ENCODE measurements around the gene FBXO10. TPM values are rescaled to one million over a fixed set of nuclear protein-coding genes. Genes with fewer than 3 reads are reported as not detected.

The FBXO10 gene
- total and polyA plus RNA-seq, 2 donors (not counting 1 experiment from before 2014, with no cell fraction given), result 7.6 to 12.2 TPM

DNA sequence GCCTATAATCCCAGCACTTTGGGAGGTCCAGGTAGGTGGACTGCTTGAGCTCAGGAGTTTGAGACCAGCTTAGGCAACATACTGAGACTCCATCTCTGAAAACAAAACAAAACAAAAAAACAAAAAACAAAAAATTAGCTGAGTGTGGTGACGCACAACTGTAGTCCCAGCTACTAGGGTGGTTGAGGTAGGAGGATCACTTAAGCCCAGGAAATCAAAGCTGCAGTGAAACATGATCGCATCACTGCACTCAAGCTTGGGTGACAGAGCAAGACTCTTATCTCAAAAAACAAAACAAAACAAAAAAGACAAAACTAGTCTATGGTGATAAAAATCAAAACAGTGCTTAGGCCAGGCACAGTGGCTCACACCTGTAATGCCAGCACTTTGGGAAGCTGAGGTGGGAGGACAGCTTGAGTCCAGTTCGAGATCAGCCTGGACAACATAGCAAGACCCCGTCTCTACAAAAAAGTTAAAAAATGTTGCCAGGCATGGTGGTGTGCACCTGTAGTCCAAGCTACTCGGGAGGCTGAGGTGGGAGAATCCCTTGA lies 28.8 kb downstream of the FBXO10 start:
- no peak overlapping the region for H3K4me2 ChIP-seq (ENCODE audit: extremely low read depth, insufficient read depth, low read length)
- no peaks in the 10 kb centered on the region for H3K36me3 ChIP-seq (ENCODE audit: control insufficient read depth, insufficient read depth, low read length)
- TF ChIP-seq, protein P1, sequence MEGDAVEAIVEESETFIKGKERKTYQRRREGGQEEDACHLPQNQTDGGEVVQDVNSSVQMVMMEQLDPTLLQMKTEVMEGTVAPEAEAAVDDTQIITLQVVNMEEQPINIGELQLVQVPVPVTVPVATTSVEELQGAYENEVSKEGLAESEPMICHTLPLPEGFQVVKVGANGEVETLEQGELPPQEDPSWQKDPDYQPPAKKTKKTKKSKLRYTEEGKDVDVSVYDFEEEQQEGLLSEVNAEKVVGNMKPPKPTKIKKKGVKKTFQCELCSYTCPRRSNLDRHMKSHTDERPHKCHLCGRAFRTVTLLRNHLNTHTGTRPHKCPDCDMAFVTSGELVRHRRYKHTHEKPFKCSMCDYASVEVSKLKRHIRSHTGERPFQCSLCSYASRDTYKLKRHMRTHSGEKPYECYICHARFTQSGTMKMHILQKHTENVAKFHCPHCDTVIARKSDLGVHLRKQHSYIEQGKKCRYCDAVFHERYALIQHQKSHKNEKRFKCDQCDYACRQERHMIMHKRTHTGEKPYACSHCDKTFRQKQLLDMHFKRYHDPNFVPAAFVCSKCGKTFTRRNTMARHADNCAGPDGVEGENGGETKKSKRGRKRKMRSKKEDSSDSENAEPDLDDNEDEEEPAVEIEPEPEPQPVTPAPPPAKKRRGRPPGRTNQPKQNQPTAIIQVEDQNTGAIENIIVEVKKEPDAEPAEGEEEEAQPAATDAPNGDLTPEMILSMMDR (conservative IDR thresholded peaks at IDR 0.05 in 1 of 2, IDR thresholded peaks at IDR 0.05 in 1 of 2; ENCODE audit: low read depth in 1 of 2, low read length in 2 of 2), result no peak
- no peak for TF ChIP-seq EZH2 (IDR thresholded peaks at IDR 0.05; ENCODE audit: low read length, missing control alignments)
- H3K4me3 ChIP-seq (replicated peaks in 1 of 4; ENCODE audit: control extremely low read depth in 1 of 4, insufficient read depth in 1 of 4, low read depth in 3 of 4, low read length in 4 of 4), result no peak overlapping the region
- H3K4me1 ChIP-seq (ENCODE audit: control insufficient read depth, extremely low read depth, insufficient read depth, low read length), result no peaks in the 10 kb centered on the region
- DNase-seq (ENCODE audit: low read depth in 2 of 2), result no peak
- H3K79me2 ChIP-seq (ENCODE audit: control insufficient read depth, insufficient read depth, low read length), result no peaks in the 10 kb centered on the region
- no peak overlapping the region for H3K9ac ChIP-seq (ENCODE audit: insufficient read depth, low read length)
- H4K20me1 ChIP-seq (ENCODE audit: control insufficient read depth, extremely low read depth, insufficient read depth, low read length), result no peaks in the 10 kb centered on the region
- H3K9me3 ChIP-seq (ENCODE audit: control insufficient read depth, insufficient read depth, low read depth, low read length), result no peaks in the 10 kb centered on the region
- H2AFZ ChIP-seq (ENCODE audit: low read length), result no peak overlapping the region
- H3K27me3 ChIP-seq (ENCODE audit: control insufficient read depth, insufficient read depth, low read length), result no peaks in the 10 kb centered on the region
- no peak overlapping the region for H3K27ac ChIP-seq (ENCODE audit: insufficient read depth, low read length)

DNA sequence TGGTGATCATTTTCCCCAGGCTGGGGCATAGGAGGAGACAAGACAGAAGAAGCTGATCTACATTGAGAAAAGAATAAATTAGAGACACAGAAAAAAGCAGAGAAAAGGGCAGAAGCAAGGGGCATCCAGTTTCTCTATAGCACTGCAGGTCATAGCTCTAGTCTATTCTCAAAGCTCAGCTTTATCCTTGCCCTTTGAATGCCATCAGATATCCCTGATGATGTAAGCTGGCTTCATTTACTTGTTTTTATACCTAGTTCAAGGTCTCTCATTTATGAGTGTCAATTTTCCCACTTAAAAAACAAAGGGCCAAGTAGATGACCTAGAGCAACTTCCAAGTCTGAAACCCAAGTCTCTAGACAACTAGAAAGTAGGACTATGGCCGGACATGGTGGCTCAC lies 32.7 kb downstream of the FBXO10 start:
- Histone ChIP-seq H3K4me1 (ENCODE audit: control insufficient read depth, extremely low read depth, insufficient read depth, low read length) (no peaks in the 10 kb centered on the region), H3K9ac (ENCODE audit: insufficient read depth, low read length) (no peak overlapping the region), H3K36me3 (ENCODE audit: control insufficient read depth, insufficient read depth, low read length) (no peaks in the 10 kb centered on the region), H3K79me2 (ENCODE audit: control insufficient read depth, insufficient read depth, low read length) (no peaks in the 10 kb centered on the region), H3K9me3 (ENCODE audit: control insufficient read depth, insufficient read depth, low read depth, low read length) (no peaks in the 10 kb centered on the region), H3K4me2 (ENCODE audit: extremely low read depth, insufficient read depth, low read length) (no peak overlapping the region), H3K27ac (ENCODE audit: insufficient read depth, low read length) (no peak overlapping the region), H3K4me3 (replicated peaks in 1 of 4; ENCODE audit: control extremely low read depth in 1 of 4, insufficient read depth in 1 of 4, low read depth in 3 of 4, low read length in 4 of 4) (no peak overlapping the region), H2AFZ (ENCODE audit: low read length) (no peak overlapping the region), H4K20me1 (ENCODE audit: control insufficient read depth, extremely low read depth, insufficient read depth, low read length) (no peaks in the 10 kb centered on the region), H3K27me3 (ENCODE audit: control insufficient read depth, insufficient read depth, low read length) (no peaks in the 10 kb centered on the region)
- no peak for DNase-seq (ENCODE audit: low read depth in 2 of 2)
- no peak for TF ChIP-seq EZH2 (IDR thresholded peaks at IDR 0.05; ENCODE audit: low read length, missing control alignments)
- TF ChIP-seq, protein P1 (conservative IDR thresholded peaks at IDR 0.05 in 1 of 2, IDR thresholded peaks at IDR 0.05 in 1 of 2; ENCODE audit: low read depth in 1 of 2, low read length in 2 of 2), result no peak

DNA sequence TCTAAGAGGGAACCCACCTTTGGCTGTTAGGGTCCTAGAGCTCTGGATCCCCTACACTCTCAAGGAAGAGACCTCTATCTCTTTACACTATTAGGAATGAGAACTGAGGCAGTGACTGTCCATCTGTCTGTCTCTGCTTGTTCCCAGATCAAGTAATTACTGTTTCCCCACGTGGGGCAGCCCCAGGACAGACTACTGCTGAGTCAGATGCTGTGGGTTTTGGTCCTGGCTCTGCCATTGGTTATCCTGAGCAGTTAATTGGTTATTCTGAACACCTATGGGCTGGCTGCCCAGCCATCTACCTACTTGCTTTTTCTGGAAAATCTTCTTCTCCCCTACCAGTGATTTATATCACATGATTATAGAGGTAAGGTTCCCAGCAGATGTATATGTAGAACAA lies 33.3 kb downstream of the FBXO10 start:
- Histone ChIP-seq H3K4me3 (replicated peaks in 1 of 4; ENCODE audit: control extremely low read depth in 1 of 4, insufficient read depth in 1 of 4, low read depth in 3 of 4, low read length in 4 of 4) (no peak overlapping the region), H3K79me2 (ENCODE audit: control insufficient read depth, insufficient read depth, low read length) (no peaks in the 10 kb centered on the region), H3K4me1 (ENCODE audit: control insufficient read depth, extremely low read depth, insufficient read depth, low read length) (no peaks in the 10 kb centered on the region), H3K36me3 (ENCODE audit: control insufficient read depth, insufficient read depth, low read length) (no peaks in the 10 kb centered on the region), H2AFZ (ENCODE audit: low read length) (no peak overlapping the region), H3K9me3 (ENCODE audit: control insufficient read depth, insufficient read depth, low read depth, low read length) (no peaks in the 10 kb centered on the region), H3K9ac (ENCODE audit: insufficient read depth, low read length) (no peak overlapping the region), H4K20me1 (ENCODE audit: control insufficient read depth, extremely low read depth, insufficient read depth, low read length) (no peaks in the 10 kb centered on the region), H3K27me3 (ENCODE audit: control insufficient read depth, insufficient read depth, low read length) (no peaks in the 10 kb centered on the region), H3K27ac (ENCODE audit: insufficient read depth, low read length) (no peak overlapping the region), H3K4me2 (ENCODE audit: extremely low read depth, insufficient read depth, low read length) (no peak overlapping the region)
- TF ChIP-seq, protein P1 (conservative IDR thresholded peaks at IDR 0.05 in 1 of 2, IDR thresholded peaks at IDR 0.05 in 1 of 2; ENCODE audit: low read depth in 1 of 2, low read length in 2 of 2), result no peak
- TF ChIP-seq EZH2 (IDR thresholded peaks at IDR 0.05; ENCODE audit: low read length, missing control alignments), result no peak
- no peak for DNase-seq (ENCODE audit: low read depth in 2 of 2)

Measured in fibroblast of lung (primary cell).